Fibroblast of villous mesenchyme (primary cell): ENCODE data around the gene ATP1A3. TPM values are rescaled to one million over a fixed set of nuclear protein-coding genes. Genes with fewer than 3 reads are reported as not detected.
"Not testable (repeated sequence)": the region's sequence is repeated elsewhere in the genome, so short reads cannot be mapped to it uniquely, and the experiment has no call there.

Experiments used
- DNase-seq: peaks from one replicate; pipeline ENCODE4 v3.0.0-alpha.2; 2010; ENCODE audit warnings: low read depth
- H3K4me3 ChIP-seq: 2 replicates; pipeline ENCODE4 v1.5.1; 2011; ENCODE audit warnings: low read depth, mild to moderate bottlenecking, low read length
- total RNA-seq: library from RNA; depleted of rRNA; stranded (reverse); fragments of >200 nt; gene quantifications from 2 replicates; pipeline ENCODE4 v1.2.3, GENCODE V29; 2012
- TF ChIP-seq, protein P1 (sequence below): IDR thresholded peaks from 2 replicates; pipeline ENCODE4 v1.5.1; 2012; ENCODE audit warnings: low read depth, mild to moderate bottlenecking, low read length; ENCODE audit not compliant: insufficient read depth

The ATP1A3 gene
- total RNA-seq, 1 donor = not detected

DNA sequence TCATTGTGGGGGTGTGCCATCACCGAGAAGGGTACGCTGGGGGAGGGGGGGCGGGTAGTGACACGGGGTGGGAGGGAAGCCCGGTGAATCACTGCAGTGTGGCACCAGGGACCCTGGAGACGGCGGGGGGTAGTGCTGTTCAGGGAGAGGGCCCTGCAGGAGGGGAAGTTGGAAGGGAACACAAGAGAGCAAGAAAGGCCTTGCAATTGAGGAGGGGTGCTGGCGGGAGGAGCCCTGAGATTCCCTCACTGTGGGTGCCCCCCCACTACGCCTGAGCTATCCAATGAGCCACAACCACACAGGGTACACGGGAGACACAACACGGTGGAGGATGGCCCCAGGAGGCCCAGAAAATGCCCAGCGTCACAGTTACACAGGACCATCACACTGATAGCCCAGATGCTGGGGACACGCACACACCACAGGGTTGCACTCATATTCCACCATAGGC is 516 bp upstream of the ATP1A3 start:
- no peak overlapping the region for H3K4me3 ChIP-seq
- TF ChIP-seq, protein P1, sequence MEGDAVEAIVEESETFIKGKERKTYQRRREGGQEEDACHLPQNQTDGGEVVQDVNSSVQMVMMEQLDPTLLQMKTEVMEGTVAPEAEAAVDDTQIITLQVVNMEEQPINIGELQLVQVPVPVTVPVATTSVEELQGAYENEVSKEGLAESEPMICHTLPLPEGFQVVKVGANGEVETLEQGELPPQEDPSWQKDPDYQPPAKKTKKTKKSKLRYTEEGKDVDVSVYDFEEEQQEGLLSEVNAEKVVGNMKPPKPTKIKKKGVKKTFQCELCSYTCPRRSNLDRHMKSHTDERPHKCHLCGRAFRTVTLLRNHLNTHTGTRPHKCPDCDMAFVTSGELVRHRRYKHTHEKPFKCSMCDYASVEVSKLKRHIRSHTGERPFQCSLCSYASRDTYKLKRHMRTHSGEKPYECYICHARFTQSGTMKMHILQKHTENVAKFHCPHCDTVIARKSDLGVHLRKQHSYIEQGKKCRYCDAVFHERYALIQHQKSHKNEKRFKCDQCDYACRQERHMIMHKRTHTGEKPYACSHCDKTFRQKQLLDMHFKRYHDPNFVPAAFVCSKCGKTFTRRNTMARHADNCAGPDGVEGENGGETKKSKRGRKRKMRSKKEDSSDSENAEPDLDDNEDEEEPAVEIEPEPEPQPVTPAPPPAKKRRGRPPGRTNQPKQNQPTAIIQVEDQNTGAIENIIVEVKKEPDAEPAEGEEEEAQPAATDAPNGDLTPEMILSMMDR = no peak
- DNase-seq = no peak

DNA sequence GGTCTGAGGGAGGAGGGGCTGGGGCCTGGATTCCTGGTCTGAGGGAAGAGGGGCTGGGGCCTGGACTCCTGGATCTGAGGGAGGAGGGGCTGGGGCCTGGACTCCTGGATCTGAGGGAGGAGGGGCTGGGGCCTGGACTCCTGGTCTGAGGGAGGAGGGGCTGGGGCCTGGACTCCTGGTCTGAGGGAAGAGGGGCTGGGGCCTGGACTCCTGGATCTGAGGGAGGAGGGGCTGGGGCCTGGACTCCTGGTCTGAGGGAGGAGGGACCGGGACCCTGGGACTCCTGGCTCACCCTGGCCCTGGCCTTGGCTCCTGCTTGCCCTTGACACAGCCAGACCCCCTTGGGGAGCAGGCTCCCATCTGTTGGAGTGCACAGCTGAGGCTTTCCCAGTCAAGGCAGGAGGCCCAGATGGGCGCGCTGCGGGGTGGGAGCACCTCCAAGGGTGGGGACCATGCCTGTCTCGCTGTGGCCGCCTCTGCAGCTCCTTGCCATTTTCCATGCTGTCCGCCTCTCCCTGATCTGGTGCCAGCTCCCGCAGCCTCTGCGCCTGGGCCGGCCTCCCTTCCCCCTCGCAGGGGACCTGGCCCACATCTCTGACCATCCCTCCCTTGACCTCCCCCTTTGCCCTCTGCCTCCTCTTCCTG is 2.0 kb downstream of the ATP1A3 start:
- not testable (repeated sequence) for H3K4me3 ChIP-seq, DNase-seq

DNA sequence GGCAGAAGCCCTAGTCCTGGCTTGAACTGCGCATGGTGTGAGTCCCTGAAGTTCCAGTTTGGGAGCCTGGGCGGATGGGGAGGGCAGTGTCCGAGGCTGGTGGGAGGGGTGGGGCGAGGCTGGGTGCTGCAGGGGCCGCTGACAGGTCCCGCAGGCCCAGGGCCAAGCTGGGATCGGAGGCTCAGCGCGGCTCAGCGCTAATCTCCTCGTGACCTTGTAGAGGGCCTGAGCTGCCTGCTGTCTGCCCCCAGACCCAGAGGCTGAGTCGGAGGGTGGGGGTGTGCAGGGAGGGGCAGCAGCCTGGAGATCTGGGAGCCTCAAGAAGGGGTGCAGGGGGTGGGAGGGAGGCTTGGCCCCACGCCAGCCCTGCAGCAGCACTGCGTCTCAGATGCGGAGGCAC is 3.0 kb downstream of the ATP1A3 start:
- H3K4me3 ChIP-seq = no peak overlapping the region
- TF ChIP-seq, protein P1 = no peak
- DNase-seq = no peak

DNA sequence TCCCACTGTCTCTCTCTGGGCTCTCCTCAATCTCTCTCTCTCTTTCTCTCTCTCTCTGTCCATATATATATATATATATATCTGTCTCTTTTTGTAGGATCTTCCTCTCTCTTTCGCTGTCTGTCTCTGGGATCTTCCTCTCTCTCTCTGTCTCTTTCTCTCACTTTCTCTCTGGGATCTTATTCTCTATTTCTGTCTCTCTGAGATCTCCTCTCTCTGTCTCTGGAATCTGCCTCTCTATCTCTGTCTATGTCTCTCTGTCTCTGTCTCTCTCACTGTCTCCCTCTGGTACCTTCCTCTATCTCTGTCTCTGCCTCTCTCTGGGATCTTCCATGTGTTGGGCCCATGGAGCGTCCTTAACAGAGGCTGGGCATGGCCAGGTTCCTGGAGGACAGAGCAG is 3.4 kb downstream of the ATP1A3 start:
- no peak for DNase-seq
- TF ChIP-seq, protein P1 = no peak
- H3K4me3 ChIP-seq = no peak overlapping the region

DNA sequence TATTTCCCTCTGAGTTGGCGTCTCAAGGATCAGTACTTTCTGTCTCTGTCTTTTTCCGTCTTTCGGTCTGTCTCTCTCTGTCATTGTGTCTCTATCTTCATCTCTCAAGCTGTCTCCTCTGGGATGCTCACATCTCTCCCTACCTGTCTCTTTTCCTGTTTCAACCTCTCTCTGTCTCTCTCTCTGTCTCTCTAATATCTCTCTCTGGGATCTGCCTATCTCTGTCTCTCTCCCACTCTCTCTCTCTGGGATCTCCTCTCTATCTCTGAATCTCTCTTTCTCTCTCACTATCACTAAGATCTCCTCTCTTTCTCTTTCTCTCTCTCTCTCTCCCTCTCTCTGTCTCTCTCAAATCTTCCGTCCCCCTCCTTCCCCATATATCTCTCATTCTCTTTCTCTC is 4.0 kb downstream of the ATP1A3 start:
- TF ChIP-seq, protein P1 = no peak
- H3K4me3 ChIP-seq = no peak overlapping the region
- no peak for DNase-seq

DNA sequence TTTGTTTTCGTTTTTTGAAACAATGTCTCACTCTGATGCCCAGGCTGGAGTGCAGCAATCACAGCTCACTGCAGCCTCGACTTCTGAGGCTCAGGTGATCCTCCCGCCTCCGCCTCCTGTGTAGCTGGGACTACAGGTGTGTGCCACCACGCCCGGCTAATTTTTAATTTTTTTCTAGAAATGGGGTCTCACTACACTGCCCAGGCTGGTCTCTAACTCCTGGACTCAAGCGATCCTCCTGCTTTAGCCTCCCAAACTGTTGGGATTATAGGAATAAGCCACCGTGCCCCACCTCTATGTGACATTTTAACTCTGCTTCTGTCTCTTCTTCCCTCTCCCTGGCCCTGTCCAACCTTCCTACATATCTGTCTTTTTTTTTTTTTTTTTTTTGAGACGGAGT is 5.1 kb downstream of the ATP1A3 start:
- no peak overlapping the region for H3K4me3 ChIP-seq
- DNase-seq = no peak
- TF ChIP-seq, protein P1 = no peak

DNA sequence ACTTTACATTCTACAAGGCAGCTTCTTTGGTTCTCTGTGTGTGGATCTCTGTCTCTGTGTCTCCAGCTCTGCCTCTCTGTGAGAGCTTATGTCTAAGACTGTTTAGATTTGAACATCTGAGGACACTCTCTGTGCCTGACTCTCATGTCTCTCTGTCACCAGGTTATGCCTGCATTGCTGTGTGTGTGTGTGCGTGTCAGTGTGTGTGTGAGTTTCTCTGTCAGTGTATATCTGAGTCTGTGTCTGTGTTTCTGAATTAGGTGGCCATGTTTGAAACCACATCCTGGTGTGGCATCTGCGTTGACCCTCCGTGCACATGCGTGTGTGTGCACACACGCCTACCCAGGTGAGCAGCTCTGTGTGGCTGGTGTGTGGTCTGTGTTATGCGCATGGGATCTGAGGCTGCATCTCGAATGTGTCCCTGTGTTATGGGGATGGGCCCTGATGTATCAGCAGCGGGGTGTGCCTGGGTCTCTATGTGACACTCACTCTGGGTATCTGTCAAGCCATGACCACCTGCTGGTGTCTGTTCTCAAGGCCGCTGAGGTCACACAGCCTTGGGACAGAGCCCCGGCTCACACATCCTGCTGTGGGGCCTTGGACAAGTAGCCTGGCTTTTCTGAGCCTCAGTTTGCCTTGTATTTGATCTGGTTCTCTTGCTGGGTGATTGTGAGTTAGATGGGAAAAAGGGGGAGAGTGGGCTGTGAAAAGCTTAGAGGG is 6.7 kb downstream of the ATP1A3 start:
- no peak overlapping the region for H3K4me3 ChIP-seq
- TF ChIP-seq, protein P1 = no peak
- DNase-seq = no peak
